COLO668 (cell line): ENCODE results near the gene SEMA6D.

ENCODE experiments used
- DNase-seq: peaks from one replicate; lab custom pipeline; 2025; ENCODE audit not compliant: unreplicated experiment; lab: John Stamatoyannopoulos, UW

Gene SEMA6D, protein sequence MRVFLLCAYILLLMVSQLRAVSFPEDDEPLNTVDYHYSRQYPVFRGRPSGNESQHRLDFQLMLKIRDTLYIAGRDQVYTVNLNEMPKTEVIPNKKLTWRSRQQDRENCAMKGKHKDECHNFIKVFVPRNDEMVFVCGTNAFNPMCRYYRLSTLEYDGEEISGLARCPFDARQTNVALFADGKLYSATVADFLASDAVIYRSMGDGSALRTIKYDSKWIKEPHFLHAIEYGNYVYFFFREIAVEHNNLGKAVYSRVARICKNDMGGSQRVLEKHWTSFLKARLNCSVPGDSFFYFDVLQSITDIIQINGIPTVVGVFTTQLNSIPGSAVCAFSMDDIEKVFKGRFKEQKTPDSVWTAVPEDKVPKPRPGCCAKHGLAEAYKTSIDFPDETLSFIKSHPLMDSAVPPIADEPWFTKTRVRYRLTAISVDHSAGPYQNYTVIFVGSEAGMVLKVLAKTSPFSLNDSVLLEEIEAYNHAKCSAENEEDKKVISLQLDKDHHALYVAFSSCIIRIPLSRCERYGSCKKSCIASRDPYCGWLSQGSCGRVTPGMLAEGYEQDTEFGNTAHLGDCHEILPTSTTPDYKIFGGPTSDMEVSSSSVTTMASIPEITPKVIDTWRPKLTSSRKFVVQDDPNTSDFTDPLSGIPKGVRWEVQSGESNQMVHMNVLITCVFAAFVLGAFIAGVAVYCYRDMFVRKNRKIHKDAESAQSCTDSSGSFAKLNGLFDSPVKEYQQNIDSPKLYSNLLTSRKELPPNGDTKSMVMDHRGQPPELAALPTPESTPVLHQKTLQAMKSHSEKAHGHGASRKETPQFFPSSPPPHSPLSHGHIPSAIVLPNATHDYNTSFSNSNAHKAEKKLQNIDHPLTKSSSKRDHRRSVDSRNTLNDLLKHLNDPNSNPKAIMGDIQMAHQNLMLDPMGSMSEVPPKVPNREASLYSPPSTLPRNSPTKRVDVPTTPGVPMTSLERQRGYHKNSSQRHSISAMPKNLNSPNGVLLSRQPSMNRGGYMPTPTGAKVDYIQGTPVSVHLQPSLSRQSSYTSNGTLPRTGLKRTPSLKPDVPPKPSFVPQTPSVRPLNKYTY

GRCh38 chr15:47717036-47717612 lies at the start of gene SEMA6D:
TSS of gene SEMA6D (plus strand) at chr15:47717505. CDS start at chr15:47759799, 42,294 bp downstream.
- peak; percentile 89 for DNase-seq

DNA sequence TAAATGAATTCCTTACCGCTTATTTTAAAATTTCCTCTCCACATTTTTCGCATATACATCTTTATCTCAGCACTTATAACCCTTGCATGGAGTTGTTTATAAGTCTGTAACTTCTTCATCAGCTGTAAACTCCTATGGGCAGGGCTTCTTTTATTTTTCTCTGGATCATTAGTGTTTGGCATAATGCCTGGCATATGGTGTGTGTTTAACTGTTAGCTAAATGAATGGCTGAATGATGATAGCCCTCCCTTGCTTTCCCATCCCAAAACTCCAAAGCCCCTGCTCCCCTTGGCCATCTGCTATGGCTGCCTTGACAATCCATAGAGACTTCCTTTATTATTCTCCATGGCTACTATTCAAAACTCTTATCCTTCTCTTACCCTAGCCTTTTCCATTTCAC lies 48.1 kb upstream of the SEMA6D start:
- no peak for DNase-seq

DNA sequence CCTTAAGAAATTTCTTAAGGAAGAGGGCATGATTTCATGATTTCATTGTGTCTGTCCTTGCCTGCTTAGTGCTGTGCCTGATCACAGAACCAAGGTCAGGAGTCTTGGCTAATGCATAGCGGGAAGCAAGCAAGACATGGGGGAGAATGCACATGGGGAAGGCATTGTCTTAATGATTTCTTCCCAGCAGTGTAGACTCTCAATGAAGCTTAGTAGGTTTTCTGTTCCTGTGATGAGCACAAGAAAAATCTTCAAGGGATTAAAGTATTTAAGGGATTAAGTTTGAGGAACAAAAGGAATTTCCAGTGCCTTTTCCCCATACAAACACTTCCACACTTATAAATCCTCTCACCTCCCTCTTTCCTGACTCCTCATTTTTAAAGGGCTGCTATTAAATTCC lies 46.9 kb upstream of the SEMA6D start:
- no peak for DNase-seq

DNA sequence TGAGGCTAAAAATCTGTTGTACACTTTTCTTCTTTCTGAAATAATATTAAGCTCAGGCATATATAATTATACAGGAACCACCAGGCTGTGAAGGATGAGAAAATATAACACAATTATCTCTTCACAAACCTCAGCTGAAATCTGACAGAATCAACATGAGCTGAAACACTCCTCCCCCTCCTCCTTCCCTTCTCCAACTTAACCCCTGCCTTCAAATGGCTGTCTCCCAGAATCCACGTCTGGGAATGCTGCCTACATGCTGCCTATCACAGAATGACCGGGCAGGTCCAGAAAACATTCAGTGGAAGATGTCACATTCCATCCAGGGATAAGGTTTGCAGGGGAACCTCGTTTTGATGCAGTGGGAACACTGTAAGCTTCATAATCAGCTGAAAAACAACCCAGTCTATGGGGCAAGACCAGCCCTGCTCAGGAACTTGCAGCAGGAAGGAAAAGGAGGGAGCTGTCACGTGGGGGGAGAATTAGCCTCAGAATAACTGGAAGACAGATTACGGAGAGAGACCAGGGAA lies 44.0 kb upstream of the SEMA6D start:
- DNase-seq = no peak

- peak; percentile 64 for DNase-seq
Observed at GRCh38 chr15:47674586-47675232, 42.6 kb upstream of the SEMA6D start.

DNA sequence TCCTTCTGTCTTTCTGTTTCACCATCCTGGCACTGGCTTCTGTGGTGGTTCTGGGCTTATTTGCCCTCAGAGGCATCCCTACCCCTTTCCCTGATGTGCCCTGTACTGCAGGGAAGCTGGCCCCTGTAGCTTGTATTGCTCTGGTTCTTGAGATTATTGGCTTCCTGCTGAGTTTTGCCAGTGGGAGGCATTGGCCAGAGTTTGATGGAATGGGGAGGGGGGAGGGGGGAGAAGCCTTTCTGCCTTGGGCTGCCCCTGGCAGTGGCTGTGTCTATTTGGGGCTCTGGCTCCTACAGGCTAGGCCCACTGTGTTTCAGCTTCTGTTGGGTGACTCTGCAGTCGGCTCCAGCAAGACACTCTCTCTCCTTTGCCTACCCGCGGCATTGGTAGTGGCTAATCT lies 41.6 kb upstream of the SEMA6D start:
- no peak for DNase-seq

DNA sequence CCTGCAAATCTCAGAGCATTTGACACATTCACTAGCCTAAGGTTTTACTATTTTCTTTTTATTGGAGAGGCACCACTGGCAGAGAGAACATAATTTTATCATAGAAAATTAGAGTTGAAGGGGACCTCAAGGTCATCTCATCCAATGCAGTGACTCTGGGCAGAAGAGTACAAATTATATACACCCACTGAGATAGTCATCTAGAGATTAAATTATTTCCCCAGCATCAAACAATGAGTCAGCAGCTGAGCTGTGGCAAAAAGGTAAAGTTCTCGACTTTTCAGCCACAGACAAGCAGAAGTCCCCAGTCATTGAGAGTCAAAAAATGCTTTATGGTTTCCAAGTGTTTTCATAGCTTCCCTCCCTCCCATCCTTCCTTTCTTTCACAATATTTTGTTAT lies 39.3 kb upstream of the SEMA6D start:
- DNase-seq = no peak

GRCh38 chr15:47682661-47683060 lies 34.6 kb upstream of the SEMA6D start:
- DNase-seq = no peak

DNA sequence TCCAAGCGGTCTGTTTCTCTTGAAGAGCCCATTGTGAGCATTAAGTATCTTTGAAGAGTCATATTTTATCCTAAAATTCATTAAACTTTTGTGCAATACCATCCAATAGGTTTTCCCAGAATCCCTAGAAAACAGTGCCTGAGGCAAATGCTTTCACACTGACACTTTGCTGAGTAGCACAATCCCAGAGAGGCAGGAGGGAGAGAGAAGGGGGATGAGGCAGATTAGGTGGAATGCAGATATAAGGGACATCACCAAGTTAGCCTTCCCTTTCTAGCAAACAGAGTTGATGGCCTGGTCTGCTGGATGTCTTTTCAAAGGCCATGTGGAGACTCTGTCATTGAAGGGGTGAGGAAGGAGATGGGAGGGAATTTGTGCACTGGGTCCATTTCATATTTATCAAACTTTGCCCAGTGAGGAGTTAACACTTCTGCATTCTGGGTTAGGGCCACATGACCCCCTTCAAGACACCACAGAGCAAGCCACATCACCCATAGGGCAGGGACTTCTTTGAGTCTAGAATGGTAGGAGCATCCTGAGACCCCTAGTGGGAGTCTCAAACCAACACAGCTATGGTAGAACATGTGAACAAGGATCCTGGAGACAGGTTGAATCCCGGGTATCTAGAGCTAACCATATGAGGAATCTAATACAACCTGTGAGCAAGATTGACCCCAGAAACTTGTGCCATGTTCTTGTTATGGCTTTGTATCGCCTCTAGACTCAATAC lies 32.0 kb upstream of the SEMA6D start:
- no peak for DNase-seq

DNA sequence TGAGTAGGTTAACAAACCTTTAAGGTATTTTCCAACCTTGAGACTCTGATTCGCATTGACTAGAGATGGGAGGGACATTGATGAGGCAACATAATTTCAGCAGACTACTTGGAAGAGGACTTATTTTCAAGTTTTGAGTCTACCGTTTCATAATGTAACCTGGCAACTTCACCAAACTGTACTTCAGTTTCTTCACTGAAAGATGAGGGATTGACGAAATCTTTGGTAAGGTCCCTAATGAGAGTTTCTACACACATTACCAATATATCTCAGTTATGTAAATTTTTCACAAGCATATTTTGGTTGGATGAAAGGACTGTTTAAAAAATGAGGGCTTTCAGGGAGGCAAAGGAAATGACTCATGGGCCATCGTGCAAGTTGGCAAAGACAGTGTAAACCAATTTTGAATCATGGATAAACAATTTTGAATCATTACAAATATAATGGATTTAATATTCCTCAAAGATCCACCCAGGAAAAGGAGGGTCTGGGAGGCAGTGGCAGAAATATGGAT lies 28.7 kb upstream of the SEMA6D start:
- no peak for DNase-seq

DNA sequence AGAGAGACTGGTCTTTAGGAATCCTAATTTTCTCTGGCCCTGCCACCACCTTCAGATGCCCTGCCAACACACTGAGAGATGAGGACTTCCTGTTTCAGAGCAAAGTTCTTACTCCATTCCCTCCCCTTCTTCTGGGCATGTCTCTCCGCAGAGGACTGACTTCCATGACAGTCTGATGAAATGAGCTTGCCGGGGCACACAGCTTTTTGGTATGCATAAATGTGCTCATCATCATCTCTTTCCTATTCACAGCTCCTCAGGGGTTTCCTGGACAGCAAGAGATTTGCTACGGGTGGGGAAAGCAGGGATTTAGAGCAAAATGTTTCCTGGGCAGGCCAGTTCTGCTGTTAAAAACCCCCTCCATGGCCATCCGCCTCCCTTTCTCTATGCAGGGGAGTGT lies 27.6 kb upstream of the SEMA6D start:
- DNase-seq = no peak

- DNase-seq = no peak
Observed at GRCh38 chr15:47691882-47692281, 25.4 kb upstream of the SEMA6D start.

GRCh38 chr15:47696351-47696750 lies 21.0 kb upstream of the SEMA6D start:
- DNase-seq = no peak

DNA sequence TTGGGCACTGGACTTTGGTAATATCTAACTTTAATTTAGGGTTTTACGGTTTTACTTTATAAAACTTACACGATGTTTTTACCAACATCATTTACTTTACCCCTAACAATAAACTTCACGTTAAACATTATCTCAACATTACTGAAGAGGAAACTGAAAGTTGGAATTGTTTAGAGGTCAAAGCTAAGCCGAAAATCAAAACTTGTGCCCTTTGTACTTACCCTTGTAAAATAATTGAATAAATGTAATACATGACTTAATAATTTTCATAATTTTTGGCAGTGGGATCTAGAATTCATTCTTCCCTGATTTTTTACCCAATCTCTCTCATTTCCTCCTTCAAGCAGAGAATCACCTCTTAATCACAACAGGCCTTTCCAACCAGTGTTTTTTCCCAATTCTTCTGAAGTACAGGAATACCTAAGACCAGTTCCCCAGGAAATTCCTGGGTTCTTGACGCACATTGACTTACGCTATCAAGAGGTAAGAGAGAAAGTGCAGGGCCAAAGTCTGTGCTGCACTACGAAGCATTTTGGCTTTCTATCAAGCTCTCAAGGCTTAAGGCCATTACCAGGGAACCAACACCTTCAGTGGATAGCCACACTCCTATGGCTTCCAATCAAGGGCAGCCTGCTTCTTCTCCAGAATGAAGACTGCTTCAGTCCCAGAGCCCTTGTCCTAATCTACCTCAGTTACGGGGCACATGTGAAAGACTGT lies 11.9 kb upstream of the SEMA6D start:
- DNase-seq = no peak

- DNase-seq = no peak
Observed at GRCh38 chr15:47707391-47707790, 9.9 kb upstream of the SEMA6D start.

DNA sequence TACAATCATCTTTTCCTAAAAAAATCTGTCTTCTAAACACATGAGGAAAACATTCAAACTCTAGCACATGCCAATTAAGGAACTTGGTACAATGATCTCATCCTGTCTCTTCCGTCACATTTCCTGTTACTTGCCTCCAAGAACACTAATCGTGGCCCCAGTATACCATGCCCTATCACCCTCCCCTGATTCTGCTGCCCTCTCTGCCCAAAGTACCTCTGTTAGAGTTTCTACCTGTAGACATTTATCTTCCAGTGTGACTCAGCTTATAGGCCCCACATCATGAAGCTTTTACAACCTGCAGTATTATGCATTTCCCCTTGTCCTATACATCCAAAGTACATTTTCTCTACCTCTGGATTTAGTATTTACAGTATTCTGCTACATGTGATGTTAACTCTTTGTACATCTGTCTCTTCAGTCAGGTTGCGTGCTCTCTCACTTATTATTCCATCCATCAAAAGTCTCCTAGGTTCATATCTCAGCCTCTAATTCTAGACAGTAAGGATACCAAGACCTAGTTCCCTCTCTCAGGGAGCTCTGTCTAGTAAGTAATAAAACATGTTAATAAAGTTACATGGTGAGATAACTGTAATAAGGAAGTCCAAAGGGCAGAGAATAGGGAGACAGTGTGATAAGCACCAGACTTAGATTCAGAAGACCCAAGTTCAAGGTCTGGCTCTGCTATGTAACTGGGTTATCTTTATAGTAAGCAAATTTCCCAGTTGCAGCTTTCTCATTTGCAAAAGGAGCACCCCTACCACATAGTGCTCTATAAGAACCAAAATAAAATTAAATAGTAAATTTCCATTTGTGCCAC lies 8.9 kb upstream of the SEMA6D start:
- DNase-seq = no peak

DNA sequence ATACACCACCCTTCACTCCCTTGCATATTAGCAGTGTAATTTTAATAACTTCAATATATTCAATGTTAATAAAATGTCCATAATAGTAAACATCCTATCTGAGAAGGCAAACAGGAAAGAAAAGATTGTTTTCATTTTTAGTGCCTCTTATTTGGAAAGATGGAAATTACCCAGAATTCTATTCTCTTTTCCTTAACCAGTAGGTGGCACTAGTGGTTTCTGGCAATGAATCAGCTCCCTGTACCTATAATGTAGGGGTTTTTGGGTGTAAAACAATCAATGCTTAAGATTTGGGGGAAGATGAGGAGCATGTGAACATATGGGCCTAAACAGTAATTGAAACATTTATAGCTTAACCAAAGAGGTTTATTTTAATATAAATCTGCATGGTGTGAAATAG lies 5.7 kb upstream of the SEMA6D start:
- DNase-seq = no peak

- DNase-seq = no peak
Observed at GRCh38 chr15:47715402-47715801, 1.9 kb upstream of the SEMA6D start.
